RWPE2 (cell line): ENCODE data around the gene AGL.
"Not testable (repeated sequence)": the region's sequence is repeated elsewhere in the genome, so short reads cannot be mapped to it uniquely, and the experiment has no call there.

Experiments
- ATAC-seq: fragments of 200-7000 bp; cut with Tn5 transposase; 3 replicates; pipeline ENCODE4 v1.9.1; 2021; ENCODE audit warnings: low read depth
- DNase-seq: peaks from one replicate; pipeline ENCODE4 v3.0.0-alpha.2; 2020; ENCODE audit warnings: low spot score
- H3K27ac ChIP-seq: fragments of 450-650 bp; 2 replicates; pipeline ENCODE4 v1.5.1; 2017; ENCODE audit warnings: mild to moderate bottlenecking; ENCODE audit not compliant: poor library complexity, severe bottlenecking
- H3K27me3 ChIP-seq: fragments of 250-450 bp; sonication (Bioruptor Pico); 2 replicates; pipeline ENCODE4 v1.5.1; 2021; ENCODE audit warnings: mild to moderate bottlenecking, moderate library complexity; ENCODE audit not compliant: insufficient read depth, poor library complexity, severe bottlenecking
- H3K36me3 ChIP-seq: fragments of 250-450 bp; sonication (Bioruptor Pico); 2 replicates; pipeline ENCODE4 v1.5.1; 2020; ENCODE audit warnings: low read depth, mild to moderate bottlenecking, moderate library complexity
- H3K4me1 ChIP-seq: fragments of 250-450 bp; sonication (Bioruptor Pico); 2 replicates; pipeline ENCODE4 v1.5.1; 2021; ENCODE audit warnings: mild to moderate bottlenecking, moderate library complexity; ENCODE audit not compliant: insufficient read depth, poor library complexity, severe bottlenecking
- H3K4me3 ChIP-seq: fragments of 250-450 bp; sonication (Bioruptor Pico); 2 replicates; pipeline ENCODE4 v1.5.1; 2021; ENCODE audit warnings: mild to moderate bottlenecking, moderate library complexity; ENCODE audit not compliant: severe bottlenecking
- H3K9me3 ChIP-seq: fragments of 250-450 bp; sonication (Bioruptor Pico); 2 replicates; pipeline ENCODE4 v1.5.1; 2021; ENCODE audit warnings: mild to moderate bottlenecking, moderate library complexity; ENCODE audit not compliant: severe bottlenecking
- TF ChIP-seq, protein P1 (sequence below): fragments of 450-650 bp; IDR thresholded peaks from one replicate; pipeline ENCODE4 v1.5.1; 2017; ENCODE audit warnings: mild to moderate bottlenecking, moderate library complexity; ENCODE audit not compliant: poor library complexity, severe bottlenecking

Gene AGL

DNA sequence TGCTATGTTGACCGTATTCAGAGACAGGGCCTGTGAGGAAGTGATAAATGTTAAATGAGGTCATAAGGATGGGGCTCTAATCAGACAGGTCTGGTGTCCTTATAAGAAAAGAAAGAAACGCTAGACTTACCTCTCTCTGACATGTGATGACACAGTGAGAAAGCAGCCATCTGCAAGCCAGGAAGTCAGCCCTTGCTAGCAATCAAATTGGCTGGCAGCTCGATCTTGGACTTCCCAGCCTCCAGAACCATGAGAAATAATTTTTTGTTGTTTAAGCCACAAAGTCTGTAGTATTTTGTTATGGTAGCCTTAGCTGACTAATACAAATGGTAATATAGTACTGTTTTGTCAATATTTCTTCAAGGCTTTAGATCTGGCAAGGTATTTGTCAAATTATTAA is 25.1 kb upstream of the AGL start:
- no peaks in the 10 kb centered on the region for H3K36me3 ChIP-seq

DNA sequence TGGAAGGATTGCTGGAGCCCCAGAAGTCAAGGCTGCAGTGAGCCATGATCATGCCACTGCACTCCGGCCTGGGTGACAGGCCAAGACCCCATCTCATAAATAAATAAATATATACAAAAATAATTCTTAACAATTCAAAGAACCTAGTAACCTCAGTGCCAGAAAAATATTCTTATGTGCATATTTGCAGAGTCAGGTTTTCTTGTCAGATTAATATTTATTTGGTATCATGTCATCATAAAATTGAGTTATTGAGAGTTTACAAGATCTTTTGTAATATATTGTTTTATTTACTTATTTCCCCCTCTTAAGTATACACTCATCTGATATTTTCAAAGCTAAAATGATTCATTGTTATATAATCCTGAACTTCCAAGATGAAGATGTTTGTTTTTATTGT is 24.5 kb upstream of the AGL start:
- TF ChIP-seq, protein P1, sequence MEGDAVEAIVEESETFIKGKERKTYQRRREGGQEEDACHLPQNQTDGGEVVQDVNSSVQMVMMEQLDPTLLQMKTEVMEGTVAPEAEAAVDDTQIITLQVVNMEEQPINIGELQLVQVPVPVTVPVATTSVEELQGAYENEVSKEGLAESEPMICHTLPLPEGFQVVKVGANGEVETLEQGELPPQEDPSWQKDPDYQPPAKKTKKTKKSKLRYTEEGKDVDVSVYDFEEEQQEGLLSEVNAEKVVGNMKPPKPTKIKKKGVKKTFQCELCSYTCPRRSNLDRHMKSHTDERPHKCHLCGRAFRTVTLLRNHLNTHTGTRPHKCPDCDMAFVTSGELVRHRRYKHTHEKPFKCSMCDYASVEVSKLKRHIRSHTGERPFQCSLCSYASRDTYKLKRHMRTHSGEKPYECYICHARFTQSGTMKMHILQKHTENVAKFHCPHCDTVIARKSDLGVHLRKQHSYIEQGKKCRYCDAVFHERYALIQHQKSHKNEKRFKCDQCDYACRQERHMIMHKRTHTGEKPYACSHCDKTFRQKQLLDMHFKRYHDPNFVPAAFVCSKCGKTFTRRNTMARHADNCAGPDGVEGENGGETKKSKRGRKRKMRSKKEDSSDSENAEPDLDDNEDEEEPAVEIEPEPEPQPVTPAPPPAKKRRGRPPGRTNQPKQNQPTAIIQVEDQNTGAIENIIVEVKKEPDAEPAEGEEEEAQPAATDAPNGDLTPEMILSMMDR = no peak
- Histone ChIP-seq H3K36me3 (no peaks in the 10 kb centered on the region), H3K9me3 (no peaks in the 10 kb centered on the region), H3K4me3 (no peak overlapping the region), H3K27ac (no peak overlapping the region), H3K27me3 (no peaks in the 10 kb centered on the region), H3K4me1 (no peaks in the 10 kb centered on the region)
- no peak for DNase-seq
- ATAC-seq = no peak

More for the DNA sequence above, 25.1 kb upstream of the AGL start:
- Histone ChIP-seq H3K27ac (no peak overlapping the region), H3K27me3 (no peaks in the 10 kb centered on the region), H3K4me3 (no peak overlapping the region), H3K9me3 (no peaks in the 10 kb centered on the region), H3K4me1 (no peaks in the 10 kb centered on the region)
- TF ChIP-seq, protein P1 = no peak
- ATAC-seq (no peak), DNase-seq (no peak)

DNA sequence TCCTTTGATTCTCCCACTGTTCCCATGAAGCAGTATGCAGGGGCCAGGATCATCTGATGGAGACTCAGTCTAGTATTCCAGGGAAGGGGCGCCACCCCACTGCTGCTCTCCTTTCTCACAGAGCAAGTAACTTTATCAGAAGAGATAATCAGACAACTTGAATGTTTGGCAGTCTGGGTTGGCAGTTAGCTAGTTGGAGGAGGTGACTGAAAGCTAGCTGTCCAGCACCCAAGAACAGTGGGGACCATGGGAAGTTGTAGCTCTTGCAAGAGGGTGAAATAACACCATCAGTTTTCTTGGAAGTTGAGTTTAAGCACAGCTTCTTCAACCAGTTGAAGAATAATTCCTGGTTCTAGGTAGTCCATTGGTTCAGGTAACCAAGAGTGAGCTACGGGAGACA is 22.2 kb upstream of the AGL start:
- TF ChIP-seq, protein P1 = no peak
- no peaks in the 10 kb centered on the region for H3K4me1 ChIP-seq
- H3K27me3 ChIP-seq = no peaks in the 10 kb centered on the region
- no peaks in the 10 kb centered on the region for H3K9me3 ChIP-seq
- DNase-seq (no peak), ATAC-seq (no peak)
- H3K4me3 ChIP-seq = no peak overlapping the region
- no peak overlapping the region for H3K27ac ChIP-seq
- no peaks in the 10 kb centered on the region for H3K36me3 ChIP-seq

DNA sequence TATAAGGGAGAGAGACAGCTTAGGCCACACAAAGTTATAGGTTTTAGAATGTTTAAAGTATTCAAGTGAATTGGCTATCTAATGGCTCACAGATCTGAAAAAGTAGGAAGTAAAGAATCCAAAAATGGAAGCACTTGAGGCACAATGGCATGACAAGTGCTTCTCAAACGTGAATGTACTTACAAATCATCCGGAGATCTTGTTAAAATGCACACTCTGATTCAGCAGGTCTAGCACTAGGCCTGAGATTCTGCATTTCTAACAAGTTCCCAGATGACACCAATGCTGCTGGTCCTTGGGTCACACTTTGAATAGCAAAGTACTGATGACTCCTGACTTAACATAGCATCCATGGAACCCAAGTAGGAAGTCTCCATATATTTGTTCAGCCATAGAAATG is 20.9 kb upstream of the AGL start:
- Histone ChIP-seq H3K9me3 (no peaks in the 10 kb centered on the region), H3K4me1 (no peaks in the 10 kb centered on the region), H3K36me3 (no peaks in the 10 kb centered on the region), H3K27me3 (no peaks in the 10 kb centered on the region), H3K27ac (no peak overlapping the region), H3K4me3 (no peak overlapping the region)
- TF ChIP-seq, protein P1 = no peak
- ATAC-seq (no peak), DNase-seq (no peak)

DNA sequence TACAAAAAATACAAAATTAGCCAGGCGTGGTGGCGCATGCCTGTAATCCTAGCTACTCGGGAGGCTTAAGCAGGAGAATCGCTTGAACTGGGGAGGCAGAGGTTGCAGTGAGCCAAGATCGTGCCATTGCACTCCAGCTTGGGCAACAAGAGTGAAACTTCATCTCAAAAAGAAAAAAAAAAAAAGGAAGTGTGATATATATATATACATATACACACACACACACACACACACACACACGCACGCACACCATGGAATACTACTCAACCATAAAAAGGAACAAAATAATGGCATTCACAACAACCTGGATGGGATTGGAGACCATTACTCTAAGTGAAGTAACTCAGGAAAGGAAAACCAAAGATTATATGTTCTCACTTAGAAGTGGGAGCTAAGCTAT is 16.2 kb upstream of the AGL start:
- H3K4me1 ChIP-seq = peaks cover 10% of the 10 kb centered on the region
- not testable (repeated sequence) for DNase-seq, H3K36me3 ChIP-seq, H3K27me3 ChIP-seq, ATAC-seq, H3K27ac ChIP-seq, H3K9me3 ChIP-seq, H3K4me3 ChIP-seq

GRCh38 chr1:99836171-99837103 is 13.7 kb upstream of the AGL start:
- H3K9me3 ChIP-seq, H3K27me3 ChIP-seq, H3K36me3 ChIP-seq, H3K4me3 ChIP-seq, ATAC-seq, DNase-seq: not testable (repeated sequence)
- Histone ChIP-seq H3K27ac (peak overlapping the region; percentile 31), H3K4me1 (peaks cover 10% of the 10 kb centered on the region)

GRCh38 chr1:99840353-99840752 is 9.8 kb upstream of the AGL start:
- ATAC-seq = not testable (repeated sequence)

More at GRCh38 chr1:99840353-99840752, 9.8 kb upstream of the AGL start:
- H3K36me3 ChIP-seq, H3K27ac ChIP-seq, H3K4me3 ChIP-seq, H3K27me3 ChIP-seq, DNase-seq, H3K9me3 ChIP-seq: not testable (repeated sequence)
- H3K4me1 ChIP-seq = peaks cover 10% of the 10 kb centered on the region
